ENCODE results near the gene URB2.

- TF ChIP-seq TARDBP (IDR thresholded peaks at IDR 0.05) (no peak), BHLHE40 (IDR thresholded peaks at IDR 0.05; ENCODE audit: borderline replicate concordance) (no peak)
Observed at GRCh38 chr1:229675396-229675795, 49.3 kb downstream of the URB2 start.

Data from HEK293T (cell line).